SK-N-SH (cell line): ENCODE results near the gene HSF4.

Source experiments
- CTCF ChIP-seq: fragments of 200-600 bp; sonication (generic); IDR thresholded peaks from 2 replicates; pipeline ENCODE4 v1.6.1; 2017; ENCODE audit warnings: antibody characterized with exemption, mild to moderate bottlenecking, moderate library complexity
- EP300 ChIP-seq, 2 experiments: IDR thresholded peaks; 2 replicates each; pipeline versions ENCODE4 v1.4.0 to v1.6.1; 2012; ENCODE audit warnings: borderline replicate concordance in 1 of 2, low read depth in 1 of 2, low read length in 1 of 2
- EZH2phosphoT487 ChIP-seq: fragments of 200-600 bp; sonication (generic); IDR thresholded peaks from 2 replicates; pipeline ENCODE4 v1.6.1; 2017; ENCODE audit warnings: low read depth, mixed run types, mild to moderate bottlenecking, antibody characterized with exemption, moderate library complexity, borderline replicate concordance
- PBX3 ChIP-seq: IDR thresholded peaks from 2 replicates; pipeline ENCODE4; 2012
- POLR2AphosphoS5 ChIP-seq: IDR thresholded peaks from 2 replicates; pipeline ENCODE4 v1.6.1; 2012; ENCODE audit warnings: low read depth, low read length
- RCOR1 ChIP-seq: fragments of 150-350 bp; IDR thresholded peaks from 2 replicates; pipeline ENCODE4 v1.6.1; 2017; ENCODE audit warnings: antibody characterized with exemption, low read length
- RFX5 ChIP-seq: IDR thresholded peaks from 2 replicates; pipeline ENCODE4 v1.6.1; 2012; ENCODE audit warnings: mild to moderate bottlenecking, improper control_type of control experiment, low read length
- RXRA ChIP-seq: IDR thresholded peaks from 2 replicates; pipeline ENCODE4 v1.4.0; 2012; ENCODE audit warnings: low read depth, mild to moderate bottlenecking, borderline replicate concordance
- SMC3 ChIP-seq: IDR thresholded peaks from 2 replicates; pipeline ENCODE4 v1.6.1; 2012; ENCODE audit warnings: low read depth, low read length, improper control_type of control experiment
- YY1 ChIP-seq: IDR thresholded peaks from 2 replicates; pipeline ENCODE4 v1.4.0; 2012; ENCODE audit warnings: low read depth, mild to moderate bottlenecking
- TF ChIP-seq, protein P1 (sequence below): fragments of 150-350 bp; IDR thresholded peaks from 2 replicates; pipeline ENCODE4 v1.6.1; 2017; ENCODE audit warnings: antibody characterized with exemption, low read length, low read depth, borderline replicate concordance
- TF ChIP-seq, protein P2 (sequence below): IDR thresholded peaks from 2 replicates; pipeline ENCODE4 v1.4.0; 2012; ENCODE audit warnings: low read depth

DNA sequence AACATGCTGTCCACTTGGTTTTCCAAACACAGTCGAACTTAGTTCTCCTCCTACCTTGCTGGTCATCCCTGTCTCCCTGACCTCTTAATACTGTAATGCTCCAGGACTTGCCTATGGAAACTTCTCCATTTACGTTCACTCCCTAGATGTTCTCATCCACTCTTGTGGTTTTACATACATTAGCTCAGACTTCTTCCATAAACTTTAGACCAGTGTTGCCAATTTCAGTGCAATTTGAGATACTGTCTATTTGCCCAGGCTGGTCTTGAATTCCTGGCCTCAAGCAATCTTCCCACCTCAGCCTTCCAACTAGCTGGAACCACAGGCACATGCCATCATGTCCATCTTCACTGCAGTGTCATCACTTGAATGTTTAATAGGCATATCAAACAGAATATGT lies 17.7 kb downstream of the HSF4 start:
- TF ChIP-seq RFX5: no peak
- no peak for TF ChIP-seq RCOR1
- TF ChIP-seq PBX3: no peak
- TF ChIP-seq YY1: no peak
- no peak for TF ChIP-seq CTCF
- no peak for TF ChIP-seq POLR2AphosphoS5
- no peak for TF ChIP-seq SMC3
- no peak for TF ChIP-seq EZH2phosphoT487
- TF ChIP-seq RXRA: no peak
- TF ChIP-seq, protein P1, sequence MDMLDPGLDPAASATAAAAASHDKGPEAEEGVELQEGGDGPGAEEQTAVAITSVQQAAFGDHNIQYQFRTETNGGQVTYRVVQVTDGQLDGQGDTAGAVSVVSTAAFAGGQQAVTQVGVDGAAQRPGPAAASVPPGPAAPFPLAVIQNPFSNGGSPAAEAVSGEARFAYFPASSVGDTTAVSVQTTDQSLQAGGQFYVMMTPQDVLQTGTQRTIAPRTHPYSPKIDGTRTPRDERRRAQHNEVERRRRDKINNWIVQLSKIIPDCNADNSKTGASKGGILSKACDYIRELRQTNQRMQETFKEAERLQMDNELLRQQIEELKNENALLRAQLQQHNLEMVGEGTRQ: no peak
- no peak for TF ChIP-seq EP300 (IDR thresholded peaks at IDR 0.05; ENCODE audit: borderline replicate concordance in 1 of 2, low read depth in 1 of 2, low read length in 1 of 2)
- TF ChIP-seq, protein P2, sequence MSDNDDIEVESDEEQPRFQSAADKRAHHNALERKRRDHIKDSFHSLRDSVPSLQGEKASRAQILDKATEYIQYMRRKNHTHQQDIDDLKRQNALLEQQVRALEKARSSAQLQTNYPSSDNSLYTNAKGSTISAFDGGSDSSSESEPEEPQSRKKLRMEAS: no peak
